Thyroid gland (tissue), 4 donors: ENCODE measurements around the gene CDH4. TPM values are rescaled to one million over a fixed set of nuclear protein-coding genes. Genes with fewer than 3 reads are reported as not detected.

ENCODE experiments used
- DNase-seq, 2 donors: peaks; one replicate each; pipeline ENCODE4 v3.0.0-alpha.2; 2019
- H3K27ac ChIP-seq, 3 donors: fragments of 200-600 bp; sonication (generic); 1 replicate in 2 of 3; 2 replicates in 1 of 3; pipeline ENCODE4 v1.5.1; 2016 to 2019; ENCODE audit warnings: mild to moderate bottlenecking in 1 of 3, moderate library complexity in 1 of 3
- H3K27me3 ChIP-seq: fragments of 200-600 bp; sonication (generic); one replicate; pipeline ENCODE4 v1.5.1; 2019
- H3K36me3 ChIP-seq, 2 donors: fragments of 200-600 bp; sonication (generic); one replicate each; pipeline ENCODE4 v1.5.1; 2016 to 2019
- H3K4me1 ChIP-seq, 2 donors: fragments of 200-600 bp; sonication (generic); one replicate each; pipeline ENCODE4 v1.5.1; 2017 to 2019
- H3K4me3 ChIP-seq, 3 donors: fragments of 200-600 bp; sonication (generic); replicated peaks in 1 of 3; 1 replicate in 2 of 3; 2 replicates in 1 of 3; pipeline ENCODE4 v1.5.1; 2016; ENCODE audit warnings: mild to moderate bottlenecking in 1 of 3
- H3K9me3 ChIP-seq: fragments of 200-600 bp; sonication (generic); one replicate; pipeline ENCODE4 v1.5.1; 2017
- CTCF ChIP-seq, 6 experiments: fragments of 200-600 bp in 3 of 6; fragments of 450-650 bp in 3 of 6; sonication (generic) in 3 of 6; IDR thresholded peaks; one replicate each; pipeline ENCODE4 v1.5.1; 2016 to 2019; ENCODE audit warnings: antibody characterized with exemption in 6 of 6, mild to moderate bottlenecking in 2 of 6, inconsistent platforms in 1 of 6, moderate library complexity in 1 of 6
- POLR2A ChIP-seq, 2 donors: fragments of 450-650 bp; IDR thresholded peaks; one replicate each; pipeline ENCODE4 v1.6.1; 2017; ENCODE audit warnings: antibody characterized with exemption in 2 of 2, mild to moderate bottlenecking in 2 of 2, moderate library complexity in 1 of 2
- WGBS, 2 donors: methylation state at CpG; one replicate each; pipeline ENCODE4 v1.1.5; 2017; 5-methylcytosine and 5-hydroxymethylcytosine counted together
- intact Hi-C: fragments of 100-400 bp; cut with DNase I; formaldehyde crosslinking; loops from one replicate; pipeline ENCODE4 v1.15.1; 2023
- total RNA-seq, 4 donors: library from RNA; depleted of rRNA; stranded (reverse); fragments of >200 nt; gene quantifications; one replicate each; pipeline ENCODE4 v1.2.3, GENCODE V29; 2016

CDH4 gene
- total RNA-seq, 4 donors from 2014 or later, result 0.22 to 0.29 (median 0.29) TPM; not detected in 1

GRCh38 chr20:61349447-61350165 is 97.5 kb downstream of the CDH4 start:
- no peaks in the 10 kb centered on the region for H3K27me3 ChIP-seq
- no peak for DNase-seq
- intact Hi-C loops, result no loop called here
- no peak overlapping the region for H3K27ac ChIP-seq
- TF ChIP-seq CTCF (IDR thresholded peaks at IDR 0.05), result no peak
- no peaks in the 10 kb centered on the region for H3K9me3 ChIP-seq
- H3K4me3 ChIP-seq, result no peak overlapping the region
- no peaks in the 10 kb centered on the region for H3K36me3 ChIP-seq
- WGBS, 2 donors, result 83 to 84% methylated on average over 14 to 16 of the region's 21 CpGs
- H3K4me1 ChIP-seq, result no peaks in the 10 kb centered on the region

- intact Hi-C loops, result no loop called here
- Histone ChIP-seq H3K27ac (no peak overlapping the region), H3K4me3 (no peak overlapping the region), H3K27me3 (no peaks in the 10 kb centered on the region), H3K36me3 (no peaks in the 10 kb centered on the region), H3K4me1 (no peaks in the 10 kb centered on the region), H3K9me3 (no peaks in the 10 kb centered on the region)
- 82 to 93% methylated on average over 9 to 13 of the region's 14 CpGs for WGBS, 2 donors
- DNase-seq, result no peak
- no peak for TF ChIP-seq POLR2A (IDR thresholded peaks at IDR 0.05)
- TF ChIP-seq CTCF (IDR thresholded peaks at IDR 0.05), result no peak
These were observed 98.6 kb downstream of the CDH4 start for GRCh38 chr20:61350500-61351250.

GRCh38 chr20:61352346-61353260 is 100.5 kb downstream of the CDH4 start:
- H3K9me3 ChIP-seq, result no peaks in the 10 kb centered on the region
- TF ChIP-seq POLR2A (IDR thresholded peaks at IDR 0.05) (no peak), CTCF (IDR thresholded peaks at IDR 0.05) (no peak)
- no peaks in the 10 kb centered on the region for H3K27me3 ChIP-seq
- no peaks in the 10 kb centered on the region for H3K36me3 ChIP-seq
- intact Hi-C loops, result no loop called here
- no peaks in the 10 kb centered on the region for H3K4me1 ChIP-seq
- no peak overlapping the region for H3K4me3 ChIP-seq
- peak in 1 of 2 donors; percentile 5 for DNase-seq
- H3K27ac ChIP-seq, result no peak overlapping the region
- 6 to 13% methylated on average over 33 of the region's 33 CpGs for WGBS, 2 donors

GRCh38 chr20:61353261-61354000 is 101.4 kb downstream of the CDH4 start:
- no peak for DNase-seq
- H3K4me1 ChIP-seq, result no peaks in the 10 kb centered on the region
- H3K9me3 ChIP-seq, result no peaks in the 10 kb centered on the region
- no peaks in the 10 kb centered on the region for H3K36me3 ChIP-seq
- H3K27me3 ChIP-seq, result no peaks in the 10 kb centered on the region
- H3K4me3 ChIP-seq, result no peak overlapping the region
- TF ChIP-seq POLR2A (IDR thresholded peaks at IDR 0.05), result no peak
- TF ChIP-seq CTCF (IDR thresholded peaks at IDR 0.05), result no peak
- no peak overlapping the region for H3K27ac ChIP-seq
- intact Hi-C loops, result no loop called here
- WGBS, 2 donors, result 66 to 81% methylated on average over 12 of the region's 12 CpGs
